ENCODE data around the gene NFYB.
"Not testable (repeated sequence)": the region's sequence is repeated elsewhere in the genome, so short reads cannot be mapped to it uniquely, and the experiment has no call there.

NFYB gene

DNA sequence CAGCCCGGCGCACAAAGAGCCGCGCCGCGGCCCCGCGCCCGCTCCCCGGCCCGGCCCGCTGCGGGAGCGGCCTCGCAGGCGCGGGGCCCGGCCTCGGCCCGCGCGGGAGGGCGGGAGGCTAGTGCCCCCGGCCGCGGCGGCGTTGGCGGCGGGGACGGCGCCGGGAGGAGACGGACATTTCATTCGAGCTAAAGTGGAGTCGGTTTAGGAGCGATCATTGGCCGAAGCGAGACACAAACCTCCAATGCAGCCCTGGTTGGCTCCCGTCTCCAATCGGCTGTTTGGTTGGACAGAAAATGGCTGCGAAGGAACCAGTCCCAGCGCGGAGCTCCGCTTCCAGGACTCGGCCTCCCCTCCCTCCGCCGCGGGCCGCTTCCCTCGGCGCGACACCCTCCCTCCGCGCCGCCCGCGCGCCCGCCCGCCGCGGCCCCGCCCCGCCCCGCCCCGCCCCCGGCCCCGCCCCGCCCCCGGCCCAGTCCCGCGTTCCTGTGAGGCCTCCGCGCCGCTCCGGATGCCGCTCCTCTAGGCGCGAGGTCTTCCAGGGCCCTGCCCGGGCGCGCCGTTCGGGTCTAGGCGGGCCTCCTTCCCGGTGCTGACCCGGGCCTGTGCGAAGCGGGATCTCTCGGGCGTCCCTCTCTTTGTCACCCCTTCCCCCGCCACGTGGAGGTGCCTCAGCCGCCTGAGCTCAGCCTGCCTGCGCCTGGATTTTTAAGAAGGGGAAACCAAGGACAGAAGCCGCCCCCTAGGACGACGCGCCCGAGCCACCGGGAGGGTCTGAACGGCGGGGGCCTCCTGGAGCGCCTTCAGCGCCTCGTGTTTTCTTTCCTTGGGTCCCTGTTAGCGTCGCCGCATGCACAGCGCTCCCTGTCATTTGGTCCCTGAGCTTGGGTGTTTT is at the start of gene NFYB:
Gene NFYB (minus strand): TSS at position 309 of the 895 bp plus-strand sequence. CDS start 2,757 bp downstream, outside the sequence.
- in situ Hi-C loops (cut with MboI; ENCODE audit: low sequenced_read_pairs): no loop called here

DNA sequence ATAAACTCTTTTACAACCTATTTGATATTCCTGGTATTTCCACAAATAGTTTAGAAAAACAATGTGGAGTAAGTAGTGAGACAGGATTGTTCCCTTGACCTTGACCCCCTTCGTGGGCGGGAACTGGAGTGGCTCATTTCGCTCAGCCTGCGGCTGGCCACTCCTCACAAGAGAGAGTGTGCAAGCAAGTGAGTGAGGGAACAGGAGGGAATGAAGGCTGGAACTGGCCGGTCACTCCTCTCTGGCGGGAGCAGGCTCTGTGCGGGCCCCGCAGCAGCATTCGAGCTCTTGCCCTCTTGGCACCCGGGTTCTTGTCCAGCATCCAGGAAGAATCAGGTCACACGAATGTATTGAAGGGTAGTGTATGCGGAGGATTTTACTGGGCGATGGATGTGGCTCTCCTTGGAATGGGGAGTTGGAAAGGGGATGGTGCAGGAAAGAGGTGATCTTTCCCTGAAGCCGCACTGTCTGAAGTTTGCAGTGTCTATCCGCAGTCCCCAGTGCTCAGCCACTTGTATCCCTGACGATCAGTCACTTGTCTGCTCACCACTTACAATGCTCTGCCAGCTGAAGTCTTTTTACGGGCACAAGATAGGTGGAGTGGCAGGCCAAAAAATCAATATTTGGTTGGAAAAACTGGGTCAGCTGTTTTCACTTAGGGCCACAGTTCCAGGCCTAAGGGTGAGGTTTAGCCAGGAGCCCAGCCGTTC is 49.6 kb upstream of the NFYB start:
- in situ Hi-C loops (cut with MboI; ENCODE audit: low sequenced_read_pairs): no loop called here

DNA sequence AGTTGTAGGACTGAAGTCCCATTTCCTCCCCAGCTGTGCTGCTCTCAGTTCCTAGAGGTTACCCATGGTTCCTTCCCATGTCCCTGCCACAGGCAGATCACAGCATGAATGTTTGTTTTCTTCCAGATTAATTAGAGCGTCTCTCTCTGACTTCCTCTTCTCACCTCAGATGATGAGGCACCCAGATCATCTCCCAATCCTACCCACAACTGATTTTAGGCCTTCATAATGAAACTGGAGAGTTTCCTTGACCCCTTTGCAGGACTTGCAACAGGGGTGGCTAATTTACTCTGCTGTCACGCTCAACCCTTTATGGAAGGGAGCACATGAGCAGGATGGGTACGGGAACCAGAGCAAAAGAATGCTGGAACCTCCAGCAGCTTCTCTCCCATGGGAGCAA is 45.4 kb upstream of the NFYB start:
- in situ Hi-C loops (cut with MboI; ENCODE audit: low sequenced_read_pairs): no loop called here

DNA sequence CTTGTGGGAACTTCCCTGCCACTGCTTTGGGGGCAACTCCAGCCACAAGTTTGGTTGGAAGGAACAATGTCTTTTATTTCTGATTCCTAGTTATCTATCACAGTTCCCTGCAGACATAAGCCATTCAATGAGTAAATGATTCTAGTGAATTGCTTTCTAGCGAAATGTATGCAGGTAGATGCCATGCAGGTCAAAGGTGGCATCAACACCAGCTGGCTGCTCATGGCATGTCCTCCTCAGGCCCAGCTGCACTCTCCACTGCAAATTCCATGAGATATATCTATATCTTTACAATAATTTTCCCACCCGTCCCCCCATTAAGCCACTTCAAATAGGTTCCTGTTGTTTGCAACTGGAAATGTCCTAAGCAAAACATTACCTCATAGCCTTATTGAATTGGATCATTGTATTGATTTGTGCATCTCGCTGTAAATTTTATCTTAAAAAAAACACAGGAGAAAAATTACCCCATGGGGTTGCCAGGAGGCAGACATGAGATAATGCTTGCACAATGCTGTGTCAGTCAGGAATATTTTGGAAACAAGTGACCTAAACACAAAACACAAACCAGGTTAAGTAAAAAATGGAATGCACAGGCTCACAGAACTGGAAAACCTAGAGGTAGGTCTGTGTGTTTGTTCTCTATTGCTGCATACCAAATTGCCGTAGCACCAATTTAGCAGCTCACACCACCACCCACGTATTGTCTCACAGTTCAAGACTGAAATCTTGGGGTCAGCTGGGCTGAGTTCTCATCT is 44.8 kb upstream of the NFYB start:
- in situ Hi-C loops (cut with MboI; ENCODE audit: low sequenced_read_pairs): no loop called here

DNA sequence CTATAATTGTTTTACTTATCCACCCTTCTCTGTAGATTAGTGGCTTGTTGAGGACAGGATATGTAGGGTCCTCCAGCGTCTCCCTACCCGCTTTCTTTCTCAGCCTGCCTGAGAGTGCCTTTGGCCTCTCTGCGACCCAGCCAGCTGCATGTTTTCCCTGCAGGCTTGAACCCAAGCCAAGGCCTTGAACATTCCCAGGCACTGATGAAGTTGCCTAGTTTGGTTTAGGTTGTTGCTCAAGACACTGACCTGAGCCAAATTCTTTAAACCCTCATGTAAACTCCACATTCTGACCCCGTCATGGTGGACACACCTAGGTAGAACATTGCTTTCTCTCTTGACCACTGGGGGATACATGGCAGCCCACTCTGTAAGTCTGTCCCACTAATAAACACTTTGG is 44.1 kb upstream of the NFYB start:
- in situ Hi-C loops (cut with MboI; ENCODE audit: low sequenced_read_pairs): no loop called here

DNA sequence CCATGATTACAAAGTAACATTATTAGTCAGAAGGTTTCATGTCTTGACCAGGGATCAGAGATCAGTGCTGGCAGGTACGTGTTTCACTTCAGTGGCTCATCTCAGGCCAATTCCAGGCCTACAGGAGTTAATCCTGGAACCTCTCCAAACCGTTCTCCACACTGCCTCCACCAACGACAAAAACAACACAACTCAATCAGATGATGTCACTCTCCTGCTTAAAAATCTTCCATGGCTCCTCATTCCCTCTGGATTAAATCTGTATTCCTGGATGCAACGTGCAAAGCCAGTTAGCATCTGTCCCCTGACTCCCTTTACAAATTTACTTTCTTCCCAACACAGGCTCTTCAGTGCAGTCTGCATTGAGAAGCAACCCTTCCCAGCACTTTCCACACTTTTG is 43.3 kb upstream of the NFYB start:
- in situ Hi-C loops (cut with MboI; ENCODE audit: low sequenced_read_pairs): no loop called here

DNA sequence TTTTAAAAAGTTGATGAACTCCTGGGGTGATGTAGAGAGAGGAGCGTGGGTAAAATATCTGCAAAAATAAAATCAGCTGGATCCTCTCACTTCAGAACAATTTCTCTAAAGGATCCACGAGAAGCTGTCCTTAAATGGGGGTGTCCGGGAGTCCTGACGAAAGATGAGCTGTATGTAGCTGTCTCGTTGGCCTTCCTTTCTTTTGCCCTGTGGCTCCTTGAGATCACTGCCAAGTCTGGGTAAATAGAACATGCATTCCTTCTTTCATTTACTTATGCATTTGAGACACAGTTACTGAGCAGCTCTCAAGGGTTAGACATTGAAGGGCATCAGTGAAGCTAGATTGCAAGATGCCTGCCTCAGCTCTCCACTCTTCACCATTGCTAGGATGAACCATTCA is 42.4 kb upstream of the NFYB start:
- in situ Hi-C loops (cut with MboI; ENCODE audit: low sequenced_read_pairs): no loop called here

DNA sequence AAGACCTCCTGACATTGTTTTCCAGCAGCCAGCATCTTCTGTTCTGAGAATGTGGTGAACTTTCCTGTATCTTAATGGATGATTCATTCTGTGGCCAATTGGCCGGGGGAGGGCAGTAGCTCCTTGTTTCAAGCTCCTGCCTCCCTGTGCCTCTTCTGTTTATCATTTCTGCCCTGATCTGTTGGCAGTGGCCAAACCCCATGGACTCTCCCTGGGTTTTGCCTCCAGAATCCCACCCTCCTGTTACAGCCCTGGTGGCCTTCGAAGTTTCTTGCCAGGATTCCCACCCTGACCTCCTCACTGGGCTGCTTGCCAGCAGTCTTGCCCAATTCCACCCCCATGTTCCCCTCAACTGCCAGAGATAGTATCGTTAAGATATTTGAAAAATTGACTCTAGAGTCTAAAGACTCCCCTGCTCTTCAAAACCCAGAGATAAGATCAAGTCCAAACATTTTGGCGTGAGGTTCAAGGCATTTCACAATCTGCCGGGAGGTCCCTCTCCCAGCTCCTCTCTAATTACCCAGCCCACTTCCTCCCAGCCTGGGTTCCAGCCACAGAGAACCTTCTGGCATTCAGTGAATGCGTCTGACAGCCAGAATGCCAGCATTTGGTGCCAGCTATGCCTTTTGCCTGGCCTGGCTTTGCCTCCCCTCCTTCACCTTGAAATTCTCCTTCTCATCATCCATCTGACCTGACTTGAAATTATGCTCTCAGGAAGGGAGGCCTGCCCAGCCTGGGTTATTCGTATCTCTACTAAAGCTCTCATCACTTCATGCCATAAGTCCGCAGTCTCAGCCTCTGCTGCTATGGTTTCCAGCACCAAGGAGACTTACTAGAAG is 39.9 kb upstream of the NFYB start:
- in situ Hi-C loops (cut with MboI; ENCODE audit: low sequenced_read_pairs): no loop called here

DNA sequence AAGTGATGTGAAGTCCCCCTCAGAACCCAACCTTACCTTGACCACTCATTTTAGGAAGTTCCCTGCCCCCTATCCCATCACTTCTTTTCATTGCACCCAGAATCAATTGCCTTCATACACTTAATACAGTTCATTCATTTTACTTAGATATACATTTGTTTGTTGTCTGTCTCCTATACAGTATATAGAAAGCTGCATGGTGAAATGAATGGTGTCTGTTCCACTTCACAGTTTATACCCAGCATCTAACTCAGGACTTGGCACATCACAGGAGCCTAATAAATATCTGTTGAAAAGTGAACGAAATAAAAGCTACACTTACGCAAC is 39.3 kb upstream of the NFYB start:
- in situ Hi-C loops (cut with MboI; ENCODE audit: low sequenced_read_pairs): no loop called here

DNA sequence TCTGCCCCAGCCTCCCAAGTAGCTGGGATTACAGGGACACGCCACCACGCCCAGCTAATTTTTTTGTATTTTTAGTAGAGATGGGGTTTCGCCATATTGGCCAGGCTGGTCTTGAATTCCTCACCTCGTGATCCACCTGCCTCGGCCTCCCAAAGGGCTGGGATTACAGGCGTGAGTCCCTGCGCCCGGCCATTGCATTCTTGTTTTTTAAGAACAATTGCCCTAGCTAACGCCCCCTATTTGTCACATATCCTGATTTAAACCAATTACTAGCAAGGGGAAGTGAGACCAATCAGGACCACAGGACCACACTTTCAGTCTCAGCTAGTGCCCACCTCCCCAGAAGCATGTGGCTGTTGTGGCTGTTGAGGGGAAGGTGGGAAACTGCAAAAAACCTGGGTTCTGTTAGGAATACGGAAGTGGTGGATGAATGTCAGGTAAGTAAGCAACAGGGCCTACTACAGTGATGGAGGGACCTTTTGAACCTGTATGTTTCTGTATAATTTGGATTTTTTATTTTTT is 37.8 kb upstream of the NFYB start:
- in situ Hi-C loops (cut with MboI; ENCODE audit: low sequenced_read_pairs): no loop called here

DNA sequence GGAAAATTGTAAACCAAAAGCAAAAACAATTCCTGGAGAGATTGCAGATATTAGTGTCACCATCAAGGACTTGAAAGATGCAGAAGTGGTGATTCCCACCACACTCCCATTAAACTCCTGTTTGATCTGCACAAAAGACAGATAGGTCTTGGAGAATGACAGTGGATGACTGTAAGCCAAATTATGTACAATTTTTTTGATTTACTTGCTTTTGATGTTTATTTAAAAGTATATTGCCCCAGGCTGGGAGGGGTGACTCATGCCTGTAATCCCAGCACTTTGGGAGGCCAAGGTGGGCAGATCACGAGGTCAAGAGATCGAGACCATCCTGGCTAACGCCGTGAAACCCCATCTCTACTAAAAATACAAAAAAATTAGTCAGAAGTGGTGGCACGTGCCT is 35.8 kb upstream of the NFYB start:
- in situ Hi-C loops (cut with MboI; ENCODE audit: low sequenced_read_pairs): not testable (repeated sequence)

DNA sequence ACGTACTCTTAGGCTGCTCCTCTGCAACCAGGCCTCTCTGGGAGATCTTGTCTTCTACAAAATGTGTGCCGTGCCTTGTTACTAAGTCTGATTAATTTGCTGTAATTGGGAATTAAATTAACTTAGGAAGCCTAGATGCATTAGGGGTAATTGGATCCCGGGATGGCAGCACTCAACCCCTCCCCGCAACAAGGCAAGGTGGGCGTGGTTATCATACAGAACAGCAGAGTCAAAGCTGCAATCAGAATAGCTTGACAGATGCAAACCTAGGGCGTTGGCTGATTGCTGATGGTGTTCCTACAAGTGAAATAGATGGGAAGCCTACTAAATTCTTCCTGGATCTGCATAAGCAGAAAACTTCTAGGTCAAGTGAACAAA is 34.5 kb upstream of the NFYB start:
- in situ Hi-C loops (cut with MboI; ENCODE audit: low sequenced_read_pairs): no loop called here

DNA sequence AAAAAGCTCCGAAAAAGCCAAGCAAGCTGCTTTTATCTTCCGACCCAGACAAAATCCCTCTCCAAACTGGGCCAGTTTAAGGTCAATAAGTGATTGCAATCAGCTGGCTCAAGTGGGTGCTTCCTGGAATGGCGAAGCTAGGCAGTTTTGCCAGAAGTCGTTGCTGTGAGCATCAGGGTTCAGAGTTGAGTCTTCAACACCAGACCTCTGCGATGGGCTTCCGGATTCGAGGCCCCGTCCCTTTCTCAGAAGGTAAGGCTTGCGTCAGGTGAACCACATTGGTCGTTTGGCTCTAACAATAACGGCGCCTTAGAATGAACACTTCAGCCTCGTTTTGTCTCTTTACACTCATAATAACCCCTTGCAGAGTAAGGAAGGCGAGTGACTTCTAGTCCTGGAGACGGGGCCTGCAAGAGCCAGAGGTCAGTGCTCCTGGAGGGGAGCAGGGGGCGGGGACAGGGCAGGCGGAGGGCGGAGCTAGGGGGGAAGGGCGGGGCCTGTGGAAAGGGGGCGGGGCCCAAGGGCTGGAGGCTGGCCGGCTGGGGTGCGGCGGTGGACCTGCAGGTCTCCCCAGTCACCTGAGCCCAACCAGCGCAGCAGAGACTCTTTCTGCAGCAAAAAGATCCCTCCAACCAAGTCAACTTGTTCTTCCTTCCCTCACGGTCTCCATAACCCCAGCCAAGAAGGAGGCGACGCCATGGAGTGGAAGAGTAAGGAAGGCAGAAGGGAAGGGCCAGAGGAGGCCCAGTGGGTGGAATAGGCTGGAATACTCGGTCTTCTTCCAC is 34.0 kb upstream of the NFYB start:
- in situ Hi-C loops (cut with MboI; ENCODE audit: low sequenced_read_pairs): no loop called here

DNA sequence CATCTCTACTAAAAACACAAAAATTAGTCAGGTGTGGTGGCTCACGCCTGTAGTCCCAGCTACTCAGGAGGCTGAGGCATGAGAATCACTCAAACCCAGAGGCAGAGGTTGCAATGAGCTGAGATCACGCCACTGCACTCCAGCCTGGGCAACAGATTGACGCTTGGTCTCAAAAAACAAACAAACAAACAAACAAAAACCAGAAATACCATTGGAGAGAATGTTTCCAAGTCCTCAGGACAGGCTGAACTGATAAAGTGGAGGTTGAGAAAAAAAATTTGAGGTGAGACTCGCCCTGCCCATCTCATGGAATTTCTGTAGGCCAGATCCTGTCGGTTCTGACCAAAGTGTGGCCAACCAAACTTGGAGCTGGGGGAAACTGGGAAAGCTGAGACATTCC is 30.6 kb upstream of the NFYB start:
- in situ Hi-C loops (cut with MboI; ENCODE audit: low sequenced_read_pairs): no loop called here

DNA sequence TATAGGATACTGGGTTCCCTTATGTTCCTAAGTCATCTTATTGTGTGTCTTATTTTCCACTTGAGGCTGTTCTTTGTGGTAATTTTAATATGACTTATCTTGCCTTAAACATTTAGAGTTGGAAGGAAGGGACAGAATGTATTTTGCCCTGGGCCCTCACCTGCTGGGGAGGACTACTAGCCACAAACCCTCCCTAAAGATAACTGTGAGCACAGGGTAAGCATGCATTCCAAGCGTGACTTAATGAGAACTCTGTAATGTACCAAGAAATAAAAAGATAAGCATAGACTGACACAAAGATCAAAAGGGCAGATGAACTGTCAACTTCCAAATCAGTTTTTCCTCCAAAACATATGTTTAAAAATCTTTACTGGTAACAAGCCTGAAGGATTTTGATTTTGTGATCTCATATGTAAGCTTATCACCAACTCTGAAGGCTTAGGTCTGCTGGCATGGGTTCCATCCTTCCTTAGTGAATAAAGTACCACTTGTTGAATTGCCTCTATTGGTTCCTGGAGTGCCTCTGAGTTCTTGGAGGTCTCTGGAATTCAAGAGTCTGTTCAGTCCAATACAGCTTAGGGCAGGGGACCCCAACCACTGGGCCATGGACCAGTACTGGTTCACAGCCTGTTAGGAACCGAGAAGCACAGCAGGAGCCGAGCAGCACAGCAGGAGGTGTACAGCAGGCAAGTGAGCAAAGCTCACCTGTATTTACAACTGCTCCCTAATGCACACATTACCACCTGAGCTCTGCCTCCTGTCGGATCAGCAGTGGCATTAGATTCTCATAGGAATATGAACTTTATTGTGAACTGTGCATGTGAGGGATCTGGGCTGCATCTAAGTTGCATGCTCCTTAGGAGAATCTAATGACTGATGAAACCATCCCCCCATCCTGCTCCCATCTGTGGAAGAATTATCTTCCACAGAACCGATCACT is 29.8 kb upstream of the NFYB start:
- in situ Hi-C loops (cut with MboI; ENCODE audit: low sequenced_read_pairs): no loop called here

DNA sequence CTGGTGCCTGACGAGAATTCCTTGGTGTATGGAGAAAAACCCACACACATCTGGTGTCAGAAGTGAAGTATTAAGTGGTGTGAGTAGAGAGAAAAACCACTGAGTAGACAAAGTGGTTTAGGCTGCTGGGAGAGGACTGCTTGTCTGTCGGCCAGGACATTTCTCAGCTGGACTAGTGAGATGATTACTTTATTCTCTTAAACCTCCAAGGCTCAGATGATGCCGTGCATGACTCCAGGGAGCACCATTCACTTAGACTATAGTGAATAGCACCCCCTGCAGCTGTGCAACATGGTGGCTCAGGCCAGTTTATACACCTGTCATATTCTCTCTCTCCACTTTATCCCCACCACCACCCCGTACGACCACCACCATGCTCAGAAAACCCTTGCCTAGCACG is 28.5 kb upstream of the NFYB start:
- in situ Hi-C loops (cut with MboI; ENCODE audit: low sequenced_read_pairs): no loop called here

DNA sequence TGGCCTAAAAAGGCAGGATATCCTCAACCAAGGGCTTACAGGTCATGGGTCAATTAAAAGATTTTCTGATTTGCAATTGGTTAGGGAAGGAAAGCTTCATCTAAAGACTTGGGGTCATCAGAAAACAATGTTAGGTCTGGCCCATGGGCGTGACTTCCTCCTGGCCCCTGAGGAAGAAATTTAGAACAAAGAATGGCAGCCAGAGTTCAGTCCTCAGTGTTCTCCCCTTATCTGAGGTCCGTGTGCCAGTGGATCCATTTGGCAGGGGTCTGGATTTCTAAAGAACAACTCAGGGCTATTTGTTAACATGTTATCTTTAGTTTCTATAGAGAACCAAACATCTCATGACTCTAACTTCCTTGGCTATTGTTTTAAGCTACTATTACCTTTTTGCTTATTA is 27.8 kb upstream of the NFYB start:
- in situ Hi-C loops (cut with MboI; ENCODE audit: low sequenced_read_pairs): no loop called here

DNA sequence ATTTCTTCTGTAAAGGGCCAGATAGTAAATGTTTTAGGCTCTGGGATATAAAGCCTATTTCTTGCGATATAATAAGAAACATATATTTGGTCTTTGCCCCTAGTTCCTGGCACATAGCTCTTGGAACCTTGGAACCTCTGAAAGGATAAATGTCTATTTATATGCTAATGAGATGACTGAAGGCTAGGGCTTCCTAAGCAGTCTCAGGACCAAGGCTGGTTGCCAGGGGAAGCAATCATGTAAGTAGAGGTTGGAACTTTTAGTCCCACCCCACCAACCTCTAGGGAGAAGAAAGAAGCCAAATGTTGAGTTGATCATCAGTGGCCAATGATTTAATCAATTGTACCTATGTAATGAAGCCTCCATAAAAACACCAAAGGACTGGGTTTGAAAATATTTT is 26.6 kb upstream of the NFYB start:
- in situ Hi-C loops (cut with MboI; ENCODE audit: low sequenced_read_pairs): no loop called here

DNA sequence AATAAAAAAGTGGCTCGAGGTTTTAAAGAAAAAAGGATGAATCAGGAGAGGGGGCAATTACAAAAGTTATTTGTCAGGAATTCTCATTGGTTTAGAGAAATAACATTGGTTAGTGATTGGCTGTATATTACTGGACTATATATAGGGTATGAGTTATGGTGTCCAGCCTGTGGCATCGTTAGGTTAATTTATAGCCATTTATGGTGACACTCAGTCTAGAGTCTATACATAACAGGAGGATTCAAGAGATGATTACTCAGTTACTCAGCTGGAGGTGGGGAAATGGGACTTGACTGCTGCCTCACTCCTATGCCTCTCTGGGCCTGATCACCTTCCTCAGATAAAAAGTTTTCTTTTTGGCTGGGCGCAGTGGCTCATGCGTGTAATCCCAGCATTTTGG is 25.6 kb upstream of the NFYB start:
- in situ Hi-C loops (cut with MboI; ENCODE audit: low sequenced_read_pairs): no loop called here

Data from hTERT RPE-1 (cell line).